K562 (cell line): ENCODE data around the gene INMT. TPM values are rescaled to one million over a fixed set of nuclear protein-coding genes. Genes with fewer than 3 reads are reported as not detected.

Source experiments
- BHLHE40 ChIP-seq: IDR thresholded peaks from 2 replicates; pipeline ENCODE4 v1.6.1; 2011; ENCODE audit warnings: low read length, improper control_type of control experiment
- COPS2 ChIP-seq: fragments of 450-650 bp; conservative IDR thresholded peaks from 2 replicates; pipeline ENCODE4 v1.6.1; 2016; ENCODE audit warnings: mild to moderate bottlenecking, moderate library complexity
- ELK1 ChIP-seq: sonication (generic); formaldehyde crosslinking; IDR thresholded peaks from 2 replicates; pipeline ENCODE4 v1.8.1; 2022; ENCODE audit warnings: missing genetic modification reagents
- ESRRB ChIP-seq: fragments of 250-450 bp; sonication (Bioruptor Pico); IDR thresholded peaks from 2 replicates; pipeline ENCODE4 v1.5.0; 2020; ENCODE audit warnings: mild to moderate bottlenecking, moderate library complexity, borderline replicate concordance
- MYC ChIP-seq, 2 experiments: fragments of 250-450 bp in 1 of 2; sonication (Bioruptor Pico) in 1 of 2; IDR thresholded peaks; 2 replicates each; pipeline versions ENCODE4 v1.5.1 to v1.6.1; 2012 to 2021; ENCODE audit warnings: low read depth in 2 of 2, borderline replicate concordance in 1 of 2, improper control_type of control experiment in 1 of 2, low read length in 1 of 2, mild to moderate bottlenecking in 1 of 2, moderate library complexity in 1 of 2
- OTX1 ChIP-seq: fragments of 450-650 bp; formaldehyde crosslinking; IDR thresholded peaks from 2 replicates; pipeline ENCODE4 v1.4.0; 2022; ENCODE audit warnings: mild to moderate bottlenecking
- RBM17 ChIP-seq: fragments of 200-400 bp; formaldehyde crosslinking; IDR thresholded peaks from 2 replicates; pipeline ENCODE4 v1.6.1; 2017; ENCODE audit warnings: low read depth, mild to moderate bottlenecking, low read length, borderline replicate concordance
- ZNF197 ChIP-seq: fragments of 200-800 bp; sonication (Bioruptor generic); IDR thresholded peaks from 2 replicates; pipeline ENCODE4 v1.6.1; 2016; ENCODE audit warnings: low read depth, missing genetic modification characterization, missing compliant biosample characterization
- ZNF280B ChIP-seq: fragments of 250-450 bp; sonication (Bioruptor Pico); IDR thresholded peaks from 2 replicates; pipeline ENCODE4 v1.5.1; 2021; ENCODE audit warnings: mild to moderate bottlenecking
- ZNF316 ChIP-seq: fragments of 450-650 bp; IDR thresholded peaks from 2 replicates; pipeline ENCODE4 v1.6.1; 2016
- ZNF318 ChIP-seq, 2 experiments: fragments of 450-650 bp; IDR thresholded peaks; 2 replicates each; pipeline ENCODE4 v1.6.1; 2016; ENCODE audit warnings: mild to moderate bottlenecking in 2 of 2, borderline replicate concordance in 1 of 2, low read depth in 1 of 2, moderate library complexity in 1 of 2
- ZNF76 ChIP-seq: fragments of 250-450 bp; sonication (Bioruptor Pico); IDR thresholded peaks from 2 replicates; pipeline ENCODE4 v1.4.0; 2020; ENCODE audit warnings: mild to moderate bottlenecking, moderate library complexity, borderline replicate concordance
- polyA plus RNA-seq, 8 experiments: library from polyadenylated mRNA; depleted of rRNA in 4 of 8; stranded (reverse) in 5 of 8; unstranded in 3 of 8; fragments of >200 nt; fragmentation: Nextera tagmentation in 2 of 8; fragmentation: Illumina TruSeq in 1 of 8; extraction: Ambion mirVana in 2 of 8; extraction: Trizol in 1 of 8; gene quantifications; 2 replicates each; pipeline versions ENCODE4 v1.2.1 to v1.2.3, GENCODE V29; 2011 to 2014; ENCODE audit warnings: inconsistent platforms in 1 of 8, missing spikeins in 1 of 8
- total RNA-seq, 7 experiments: library from RNA; depleted of rRNA in 6 of 7; stranded (reverse); fragments of >200 nt in 6 of 7; fragmentation: Illumina TruSeq in 2 of 7; extraction: Trizol in 2 of 7; gene quantifications; 2 replicates each; pipeline versions ENCODE4 v1.2.1 to v1.2.3, GENCODE V29; 2011 to 2021; ENCODE audit warnings: low replicate concordance in 1 of 7

INMT gene
- total and polyA plus RNA-seq, 9 of the 15 experiments (the other 6 are each of a cell fraction or from before 2014, with no cell fraction given): 0.04 to 0.27 TPM; not detected in 7

- TF ChIP-seq ZNF318 (IDR thresholded peaks at IDR 0.05; ENCODE audit: borderline replicate concordance in 1 of 2, low read depth in 1 of 2): 0 out of 4 replicates have a peak, but pooled peaks of 1 of the 2 experiments have one; percentile 50
- TF ChIP-seq MYC (IDR thresholded peaks at IDR 0.05; ENCODE audit: low read depth, low read length): no peak
- TF ChIP-seq MYC (CRISPR knock-in tag; IDR thresholded peaks at IDR 0.05; ENCODE audit: borderline replicate concordance, low read depth): no peak
- TF ChIP-seq ZNF76 (CRISPR knock-in tag): no peak
- TF ChIP-seq ZNF197 (CRISPR knock-in tag): peak; percentile 53
- no peak for TF ChIP-seq ESRRB (CRISPR knock-in tag)
- no peak for TF ChIP-seq RBM17
- no peak for TF ChIP-seq COPS2
- TF ChIP-seq OTX1: no peak
- TF ChIP-seq BHLHE40: peak; percentile 24; the same call in 1 of the 2 replicates
- TF ChIP-seq ELK1 (CRISPR knock-in tag): no peak
- no peak for TF ChIP-seq ZNF280B
- TF ChIP-seq ZNF316: no peak
Measured at GRCh38 chr7:30761214-30762156, 9.6 kb downstream of the INMT start (continued).
